Measurements from ENCODE around the gene CGNL1. TPM values are rescaled to one million over a fixed set of nuclear protein-coding genes. Genes with fewer than 3 reads are reported as not detected.

CGNL1 gene
- total RNA-seq, 1 donor from 2014 or later, result 7.1 TPM

DNA sequence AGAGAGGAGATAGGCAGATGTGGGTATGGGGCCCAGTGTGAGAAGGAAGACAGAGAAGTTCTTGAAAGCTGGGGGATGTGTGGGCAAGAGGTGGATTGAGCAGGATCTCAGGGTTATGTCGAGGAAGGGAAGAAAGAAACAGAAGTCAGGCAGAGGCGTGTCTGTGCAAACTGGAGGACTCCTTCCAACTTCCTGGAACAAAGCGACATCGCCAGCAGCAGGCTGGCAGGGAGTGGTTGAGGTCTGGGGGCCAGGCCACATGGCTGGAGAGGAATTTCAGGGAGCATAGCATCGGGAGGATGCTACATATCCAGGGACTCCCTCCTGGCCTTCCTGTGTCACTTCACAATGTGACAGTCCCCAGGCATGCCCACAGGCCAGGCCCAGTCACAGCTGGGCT lies 172.5 kb downstream of the CGNL1 start:
- no peak for DNase-seq (ENCODE audit: low spot score)

DNA sequence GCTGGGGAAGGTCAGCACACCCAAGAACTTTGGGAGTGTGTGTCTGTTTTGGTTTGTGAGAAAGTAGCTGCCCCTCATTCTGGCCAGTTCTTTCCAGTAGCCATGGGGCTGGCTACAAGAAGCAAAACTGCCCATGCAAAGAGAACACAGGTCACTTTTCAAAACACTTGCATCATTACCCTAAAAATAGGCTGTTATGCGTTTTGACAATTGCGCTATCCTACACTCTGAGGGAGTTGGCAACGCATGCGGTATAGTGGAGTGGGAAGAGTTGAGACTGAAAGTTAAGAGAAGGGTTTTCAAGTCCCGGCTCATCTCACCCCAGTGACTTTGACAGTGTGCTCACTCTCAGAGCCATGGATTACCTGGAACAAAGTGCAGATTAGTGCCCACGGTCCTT lies 173.6 kb downstream of the CGNL1 start:
- Mint-ChIP-seq H3K4me1 (ENCODE audit: low read depth) (peaks cover 53% of the 10 kb centered on the region), H3K4me3 (ENCODE audit: unreplicated experiment) (no peak overlapping the region), H3K36me3 (ENCODE audit: low read depth) (no peaks in the 10 kb centered on the region), H3K9me3 (ENCODE audit: low read depth) (no peaks in the 10 kb centered on the region), H3K27me3 (ENCODE audit: low read depth) (no peaks in the 10 kb centered on the region), H3K27ac (ENCODE audit: unreplicated experiment) (peak overlapping the region; percentile 20)
- TF ChIP-seq, protein P1, sequence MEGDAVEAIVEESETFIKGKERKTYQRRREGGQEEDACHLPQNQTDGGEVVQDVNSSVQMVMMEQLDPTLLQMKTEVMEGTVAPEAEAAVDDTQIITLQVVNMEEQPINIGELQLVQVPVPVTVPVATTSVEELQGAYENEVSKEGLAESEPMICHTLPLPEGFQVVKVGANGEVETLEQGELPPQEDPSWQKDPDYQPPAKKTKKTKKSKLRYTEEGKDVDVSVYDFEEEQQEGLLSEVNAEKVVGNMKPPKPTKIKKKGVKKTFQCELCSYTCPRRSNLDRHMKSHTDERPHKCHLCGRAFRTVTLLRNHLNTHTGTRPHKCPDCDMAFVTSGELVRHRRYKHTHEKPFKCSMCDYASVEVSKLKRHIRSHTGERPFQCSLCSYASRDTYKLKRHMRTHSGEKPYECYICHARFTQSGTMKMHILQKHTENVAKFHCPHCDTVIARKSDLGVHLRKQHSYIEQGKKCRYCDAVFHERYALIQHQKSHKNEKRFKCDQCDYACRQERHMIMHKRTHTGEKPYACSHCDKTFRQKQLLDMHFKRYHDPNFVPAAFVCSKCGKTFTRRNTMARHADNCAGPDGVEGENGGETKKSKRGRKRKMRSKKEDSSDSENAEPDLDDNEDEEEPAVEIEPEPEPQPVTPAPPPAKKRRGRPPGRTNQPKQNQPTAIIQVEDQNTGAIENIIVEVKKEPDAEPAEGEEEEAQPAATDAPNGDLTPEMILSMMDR (IDR thresholded peaks at IDR 0.05), result no peak
- DNase-seq (ENCODE audit: low spot score), result no peak

More for the DNA sequence above, 172.5 kb downstream of the CGNL1 start:
- TF ChIP-seq, protein P1 (IDR thresholded peaks at IDR 0.05), result no peak
- peaks cover 46% of the 10 kb centered on the region for H3K4me1 Mint-ChIP-seq (ENCODE audit: low read depth)
- H3K36me3 Mint-ChIP-seq (ENCODE audit: low read depth), result no peaks in the 10 kb centered on the region
- no peak overlapping the region for H3K4me3 Mint-ChIP-seq (ENCODE audit: unreplicated experiment)
- H3K27ac Mint-ChIP-seq (ENCODE audit: unreplicated experiment), result no peak overlapping the region
- no peaks in the 10 kb centered on the region for H3K27me3 Mint-ChIP-seq (ENCODE audit: low read depth)
- H3K9me3 Mint-ChIP-seq (ENCODE audit: low read depth), result no peaks in the 10 kb centered on the region

DNA sequence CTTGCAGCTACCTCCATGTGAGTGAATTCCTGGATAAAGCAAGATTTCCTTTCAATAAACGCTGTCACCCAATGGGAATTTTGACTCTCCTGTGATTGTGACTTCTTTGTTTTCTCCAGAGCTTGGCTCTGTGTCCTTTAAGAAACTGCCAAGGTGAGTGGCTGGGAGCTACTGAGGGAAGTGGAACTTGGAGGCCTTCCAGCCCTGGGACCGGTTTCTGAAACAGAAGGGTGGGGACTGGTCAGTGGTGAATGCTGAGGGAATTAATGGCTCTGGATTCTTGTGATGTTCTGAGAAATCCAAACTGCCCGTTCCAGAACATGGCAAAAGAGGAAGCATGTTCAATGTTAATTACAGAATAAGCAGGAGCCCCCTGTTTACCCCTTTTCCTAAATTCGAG lies 174.3 kb downstream of the CGNL1 start:
- H3K36me3 Mint-ChIP-seq (ENCODE audit: low read depth), result no peaks in the 10 kb centered on the region
- H3K27me3 Mint-ChIP-seq (ENCODE audit: low read depth), result no peaks in the 10 kb centered on the region
- no peak for DNase-seq (ENCODE audit: low spot score)
- TF ChIP-seq, protein P1 (IDR thresholded peaks at IDR 0.05), result no peak
- no peaks in the 10 kb centered on the region for H3K9me3 Mint-ChIP-seq (ENCODE audit: low read depth)
- H3K4me1 Mint-ChIP-seq (ENCODE audit: low read depth), result peaks cover 60% of the 10 kb centered on the region
- H3K4me3 Mint-ChIP-seq (ENCODE audit: unreplicated experiment), result no peak overlapping the region
- peak overlapping the region; percentile 47 for H3K27ac Mint-ChIP-seq (ENCODE audit: unreplicated experiment)

DNA sequence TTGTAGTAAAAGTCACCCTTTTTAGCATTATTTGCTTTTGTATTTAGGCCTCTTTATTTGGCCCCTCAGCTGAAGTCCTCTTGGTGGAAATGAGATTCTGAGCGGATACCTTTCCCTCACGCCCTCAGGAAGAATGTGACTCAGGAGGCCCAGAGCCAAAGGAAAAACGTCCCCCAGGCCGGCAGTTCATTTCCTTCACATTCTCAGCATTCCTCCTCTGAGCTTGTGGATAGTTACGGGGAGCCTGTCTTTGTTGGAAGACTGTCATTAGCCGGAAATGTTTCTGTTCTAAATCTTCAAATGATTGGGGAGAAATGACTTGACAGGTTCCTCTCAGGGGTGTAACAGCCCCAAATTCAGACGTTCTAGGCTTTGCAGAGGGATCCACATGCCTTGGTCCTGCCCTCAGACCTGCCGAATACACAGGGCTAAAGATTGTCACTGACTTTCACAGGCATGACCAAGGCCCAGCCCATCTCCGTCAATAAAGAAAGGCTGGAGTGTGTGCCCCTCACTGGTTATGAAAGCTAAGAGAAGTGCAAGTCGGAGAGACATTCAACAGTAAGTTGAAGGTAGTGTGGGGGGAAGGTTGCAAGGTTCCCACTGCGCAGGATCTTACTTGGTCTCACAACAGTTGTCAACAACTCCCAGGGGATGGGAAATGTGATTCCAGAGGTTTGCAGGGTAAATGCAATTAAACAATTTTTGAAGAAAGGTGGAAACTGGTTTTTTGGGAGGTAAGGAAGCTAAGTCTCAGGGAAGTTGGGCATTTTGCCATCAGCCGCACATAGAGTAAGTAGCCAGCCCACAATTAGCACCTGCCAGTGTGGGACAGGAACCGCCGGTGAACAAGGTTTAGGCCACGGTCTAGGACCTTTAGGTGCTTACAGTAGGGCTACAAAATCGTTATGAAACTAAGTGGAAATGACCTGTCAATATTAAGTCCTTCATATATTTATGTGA lies 175.7 kb downstream of the CGNL1 start:
- Mint-ChIP-seq H3K27me3 (ENCODE audit: low read depth) (no peaks in the 10 kb centered on the region), H3K27ac (ENCODE audit: unreplicated experiment) (peak overlapping the region; percentile 89), H3K9me3 (ENCODE audit: low read depth) (no peaks in the 10 kb centered on the region), H3K4me3 (ENCODE audit: unreplicated experiment) (peak overlapping the region; percentile 27), H3K4me1 (ENCODE audit: low read depth) (peaks cover 65% of the 10 kb centered on the region), H3K36me3 (ENCODE audit: low read depth) (no peaks in the 10 kb centered on the region)
- no peak for DNase-seq (ENCODE audit: low spot score)
- TF ChIP-seq, protein P1 (IDR thresholded peaks at IDR 0.05), result no peak

DNA sequence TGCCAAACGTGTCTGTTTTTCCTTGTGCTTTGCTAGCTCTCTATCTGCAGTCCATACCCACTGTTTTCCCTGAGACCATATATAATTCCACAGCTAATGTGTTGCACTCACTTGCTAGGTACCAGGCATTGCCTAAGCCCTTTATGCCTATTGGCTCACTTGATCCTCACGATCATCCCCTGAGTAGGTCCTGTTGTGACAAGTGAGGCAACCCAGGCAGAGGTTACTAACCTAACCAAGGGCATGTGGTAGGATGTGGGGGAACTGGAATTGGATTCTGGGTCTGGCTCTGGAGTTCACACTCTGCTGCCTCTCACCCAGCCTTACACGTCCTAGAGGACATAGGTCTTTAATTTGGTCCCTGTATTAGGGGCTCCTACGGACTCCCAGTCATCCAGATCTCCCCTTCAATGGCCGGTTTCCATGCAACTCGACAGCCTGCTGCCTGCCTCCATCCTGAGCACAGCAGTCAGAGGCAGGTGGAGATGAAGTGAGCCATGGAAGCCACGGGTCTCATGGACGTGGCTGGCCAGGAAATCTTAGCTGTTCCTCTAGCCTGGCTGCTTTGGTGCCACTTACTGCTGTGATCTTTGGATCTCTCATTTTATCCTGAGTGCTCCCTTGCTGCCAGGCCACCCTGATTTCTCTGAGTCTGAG lies 176.5 kb downstream of the CGNL1 start:
- Mint-ChIP-seq H3K27me3 (ENCODE audit: low read depth) (no peaks in the 10 kb centered on the region), H3K9me3 (ENCODE audit: low read depth) (no peaks in the 10 kb centered on the region), H3K4me1 (ENCODE audit: low read depth) (peaks cover 65% of the 10 kb centered on the region), H3K36me3 (ENCODE audit: low read depth) (no peaks in the 10 kb centered on the region), H3K4me3 (ENCODE audit: unreplicated experiment) (no peak overlapping the region), H3K27ac (ENCODE audit: unreplicated experiment) (no peak overlapping the region)
- TF ChIP-seq, protein P1 (IDR thresholded peaks at IDR 0.05), result no peak
- peak; percentile 60 for DNase-seq (ENCODE audit: low spot score)

Data from chondrocyte (in vitro differentiated cells).